Measurements from ENCODE around the gene ALS2. TPM values are rescaled to one million over a fixed set of nuclear protein-coding genes. Genes with fewer than 3 reads are reported as not detected.

Gene ALS2
- total RNA-seq, 1 donor from 2014 or later, result 37.0 TPM

GRCh38 chr2:201754717-201755415 lies 25.9 kb downstream of the ALS2 start:
- no peak for DNase-seq (ENCODE audit: low read depth, low spot score)
- H3K36me3 Mint-ChIP-seq (ENCODE audit: low read depth), result no peaks in the 10 kb centered on the region
- H3K4me1 Mint-ChIP-seq, result no peaks in the 10 kb centered on the region
- no peak for TF ChIP-seq CTCF (conservative IDR thresholded peaks at IDR 0.05)
- H3K27me3 Mint-ChIP-seq (ENCODE audit: low read depth), result no peaks in the 10 kb centered on the region
- no peak overlapping the region for H3K4me3 Mint-ChIP-seq
- H3K9me3 Mint-ChIP-seq, result no peaks in the 10 kb centered on the region
- H3K27ac Mint-ChIP-seq (ENCODE audit: unreplicated experiment), result no peak overlapping the region

GRCh38 chr2:201751566-201751965 lies 29.2 kb downstream of the ALS2 start:
- Mint-ChIP-seq H3K9me3 (no peaks in the 10 kb centered on the region), H3K4me1 (no peaks in the 10 kb centered on the region), H3K36me3 (ENCODE audit: low read depth) (no peaks in the 10 kb centered on the region), H3K27ac (ENCODE audit: unreplicated experiment) (no peak overlapping the region), H3K27me3 (ENCODE audit: low read depth) (no peaks in the 10 kb centered on the region), H3K4me3 (no peak overlapping the region)
- no peak for TF ChIP-seq CTCF (conservative IDR thresholded peaks at IDR 0.05)
- DNase-seq (ENCODE audit: low read depth, low spot score), result no peak

- no peak for DNase-seq (ENCODE audit: low read depth, low spot score)
- H3K27me3 Mint-ChIP-seq (ENCODE audit: low read depth), result no peaks in the 10 kb centered on the region
- H3K9me3 Mint-ChIP-seq, result no peaks in the 10 kb centered on the region
- H3K36me3 Mint-ChIP-seq (ENCODE audit: low read depth), result no peaks in the 10 kb centered on the region
- no peak overlapping the region for H3K27ac Mint-ChIP-seq (ENCODE audit: unreplicated experiment)
- H3K4me3 Mint-ChIP-seq, result no peak overlapping the region
- no peak for TF ChIP-seq CTCF (conservative IDR thresholded peaks at IDR 0.05)
- H3K4me1 Mint-ChIP-seq, result no peaks in the 10 kb centered on the region
These were observed 34.2 kb downstream of the ALS2 start for GRCh38 chr2:201746551-201746950.

- Mint-ChIP-seq H3K4me1 (no peaks in the 10 kb centered on the region), H3K9me3 (no peaks in the 10 kb centered on the region), H3K36me3 (ENCODE audit: low read depth) (peaks cover 25% of the 10 kb centered on the region), H3K4me3 (no peak overlapping the region), H3K27ac (ENCODE audit: unreplicated experiment) (no peak overlapping the region), H3K27me3 (ENCODE audit: low read depth) (no peaks in the 10 kb centered on the region)
- no peak for DNase-seq (ENCODE audit: low read depth, low spot score)
- no peak for TF ChIP-seq CTCF (conservative IDR thresholded peaks at IDR 0.05)
These were observed 45.2 kb downstream of the ALS2 start for GRCh38 chr2:201735486-201735885.

- DNase-seq (ENCODE audit: low read depth, low spot score), result no peak
- Mint-ChIP-seq H3K27ac (ENCODE audit: unreplicated experiment) (no peak overlapping the region), H3K9me3 (no peaks in the 10 kb centered on the region), H3K27me3 (ENCODE audit: low read depth) (no peaks in the 10 kb centered on the region), H3K36me3 (ENCODE audit: low read depth) (peaks cover 27% of the 10 kb centered on the region), H3K4me3 (no peak overlapping the region), H3K4me1 (no peaks in the 10 kb centered on the region)
- no peak for TF ChIP-seq CTCF (conservative IDR thresholded peaks at IDR 0.05)
These were observed 46.6 kb downstream of the ALS2 start for GRCh38 chr2:201734111-201734510.

Data from neural crest cell (in vitro differentiated cells).